Endodermal cell (in vitro differentiated cells): ENCODE measurements around the gene KRTAP10-4. TPM values are rescaled to one million over a fixed set of nuclear protein-coding genes. Genes with fewer than 3 reads are reported as not detected.
A peak's percentile ranks its signal among the peaks of the same experiment; 100 is the strongest.
"Not testable (repeated sequence)": the region's sequence is repeated elsewhere in the genome, so short reads cannot be mapped to it uniquely, and the experiment has no call there.

Source experiments
- DNase-seq: peaks from one replicate; pipeline ENCODE4 v3.0.0-alpha.2; 2017
- H3K27ac ChIP-seq: 2 replicates; pipeline ENCODE4 v1.5.1; 2013; ENCODE audit warnings: mild to moderate bottlenecking, low read depth, low read length, moderate library complexity
- H3K27me3 ChIP-seq: 2 replicates; pipeline ENCODE4 v1.6.1; 2013; ENCODE audit warnings: mild to moderate bottlenecking, low read length, moderate library complexity; ENCODE audit not compliant: insufficient read depth, control insufficient read depth, poor library complexity, severe bottlenecking
- H3K36me3 ChIP-seq: 2 replicates; pipeline ENCODE4 v1.7.0; 2013; ENCODE audit warnings: mild to moderate bottlenecking, low read length, moderate library complexity; ENCODE audit not compliant: control insufficient read depth, insufficient read depth
- H3K4me1 ChIP-seq: one replicate; pipeline ENCODE4 v1.7.0; 2013; ENCODE audit warnings: low read length; ENCODE audit not compliant: control insufficient read depth, insufficient read depth
- H3K4me3 ChIP-seq: 2 replicates; pipeline ENCODE4 v1.5.1; 2013; ENCODE audit warnings: mild to moderate bottlenecking, low read length, moderate library complexity
- H3K9ac ChIP-seq: 2 replicates; pipeline ENCODE4 v1.6.1; 2013; ENCODE audit warnings: mild to moderate bottlenecking, low read length, moderate library complexity; ENCODE audit not compliant: poor library complexity, severe bottlenecking; ENCODE audit errors: extremely low read depth
- H3K9me3 ChIP-seq: 2 replicates; pipeline ENCODE4 v1.6.1; 2013; ENCODE audit warnings: mild to moderate bottlenecking, low read length, moderate library complexity; ENCODE audit not compliant: control insufficient read depth
- H3K27ac Mint-ChIP-seq: 2 replicates; pipeline ENCODE4 v1.8.0; 2020; ENCODE audit warnings: mixed read lengths
- H3K27me3 Mint-ChIP-seq: 2 replicates; pipeline ENCODE4 v1.8.0; 2021; ENCODE audit warnings: mild to moderate bottlenecking, mixed read lengths; ENCODE audit not compliant: insufficient read depth
- H3K36me3 Mint-ChIP-seq: 2 replicates; pipeline ENCODE4 v1.8.0; 2020; ENCODE audit warnings: low read depth, mixed read lengths
- H3K4me1 Mint-ChIP-seq: 2 replicates; pipeline ENCODE4 v1.8.0; 2020; ENCODE audit warnings: mixed read lengths
- H3K4me3 Mint-ChIP-seq: 2 replicates; pipeline ENCODE4 v1.8.0; 2020; ENCODE audit warnings: mild to moderate bottlenecking, moderate library complexity, mixed read lengths
- H3K9me3 Mint-ChIP-seq: 2 replicates; pipeline ENCODE4 v1.8.0; 2020; ENCODE audit warnings: mild to moderate bottlenecking, mixed read lengths
- CTCF ChIP-seq: fragments of 200-600 bp; sonication (generic); conservative IDR thresholded peaks from 2 replicates; pipeline ENCODE4 v1.5.0; 2021; ENCODE audit warnings: antibody characterized with exemption, mild to moderate bottlenecking
- WGBS, 2 experiments: methylation state at CpG; one replicate each; pipeline versions ENCODE4 v1.1.5 to v1.1.7; 2013; ENCODE audit warnings: missing lambda C conversion rate in 2 of 2, mixed read lengths in 1 of 2; ENCODE audit not compliant: insufficient coverage in 1 of 2, insufficient read length in 1 of 2; 5-methylcytosine and 5-hydroxymethylcytosine counted together
- total RNA-seq, 2 donors: library from RNA; stranded (reverse); fragmentation: NEBNext Ultra II Directional in 1 of 2; extraction: Animal tissue kit (Norgen Biotek cat#: 25700) in 1 of 2; gene quantifications; 2 replicates in 1 of 2; 3 replicates in 1 of 2; pipeline ENCODE4 v1.2.1, GENCODE V29; 2021

KRTAP10-4 gene
- total RNA-seq, 2 donors from 2014 or later = not detected

- Mint-ChIP-seq H3K27ac (no peak overlapping the region), H3K4me1 (peaks cover 9% of the 10 kb centered on the region), H3K27me3 (peaks cover 1% of the 10 kb centered on the region), H3K4me3 (no peak overlapping the region), H3K9me3 (peaks cover 6% of the 10 kb centered on the region), H3K36me3 (no peaks in the 10 kb centered on the region)
- no peak overlapping the region for H3K27ac ChIP-seq
- H3K4me3 ChIP-seq = no peak overlapping the region
- H3K36me3 ChIP-seq = no peaks in the 10 kb centered on the region
- no peak for DNase-seq
- no peaks in the 10 kb centered on the region for H3K27me3 ChIP-seq
- no peaks in the 10 kb centered on the region for H3K4me1 ChIP-seq
- 83 to 94% methylated on average over 1 to 2 of the region's 2 CpGs for WGBS, 2 experiments
- no peak overlapping the region for H3K9ac ChIP-seq
- no peaks in the 10 kb centered on the region for H3K9me3 ChIP-seq
- no peak for TF ChIP-seq CTCF
These were observed 15.6 kb downstream of the KRTAP10-4 start for GRCh38 chr21:44589094-44589493.

GRCh38 chr21:44589586-44590305 is 16.2 kb downstream of the KRTAP10-4 start:
- H3K9me3 Mint-ChIP-seq = peaks cover 6% of the 10 kb centered on the region
- WGBS, 2 experiments = 92 to 93% methylated on average over 19 to 24 of the region's 24 CpGs
- H3K27ac ChIP-seq = no peak overlapping the region
- no peak overlapping the region for H3K9ac ChIP-seq
- no peaks in the 10 kb centered on the region for H3K36me3 Mint-ChIP-seq
- no peak overlapping the region for H3K4me3 Mint-ChIP-seq
- DNase-seq = peak; percentile 48
- H3K4me1 Mint-ChIP-seq = peaks cover 9% of the 10 kb centered on the region
- no peak overlapping the region for H3K4me3 ChIP-seq
- H3K27me3 Mint-ChIP-seq = peaks cover 1% of the 10 kb centered on the region
- H3K27me3 ChIP-seq = no peaks in the 10 kb centered on the region
- no peaks in the 10 kb centered on the region for H3K9me3 ChIP-seq
- H3K27ac Mint-ChIP-seq = no peak overlapping the region
- H3K36me3 ChIP-seq = no peaks in the 10 kb centered on the region
- no peaks in the 10 kb centered on the region for H3K4me1 ChIP-seq
- TF ChIP-seq CTCF = no peak

GRCh38 chr21:44590311-44590721 is 16.8 kb downstream of the KRTAP10-4 start:
- no peak overlapping the region for H3K4me3 Mint-ChIP-seq
- H3K27me3 Mint-ChIP-seq = peaks cover 1% of the 10 kb centered on the region
- H3K27ac Mint-ChIP-seq = no peak overlapping the region
- no peak for DNase-seq
- peaks cover 9% of the 10 kb centered on the region for H3K4me1 Mint-ChIP-seq
- peaks cover 6% of the 10 kb centered on the region for H3K9me3 Mint-ChIP-seq
- no peak for TF ChIP-seq CTCF
- no peak overlapping the region for H3K27ac ChIP-seq
- no peaks in the 10 kb centered on the region for H3K4me1 ChIP-seq
- H3K4me3 ChIP-seq = no peak overlapping the region
- no peaks in the 10 kb centered on the region for H3K36me3 Mint-ChIP-seq
- no peaks in the 10 kb centered on the region for H3K36me3 ChIP-seq
- H3K27me3 ChIP-seq = no peaks in the 10 kb centered on the region
- H3K9me3 ChIP-seq = no peaks in the 10 kb centered on the region
- WGBS, 2 experiments = 94 to 100% methylated on average over 1 to 10 of the region's 10 CpGs
- no peak overlapping the region for H3K9ac ChIP-seq

GRCh38 chr21:44590897-44591800 is 17.6 kb downstream of the KRTAP10-4 start:
- WGBS, 2 experiments = 91 to 96% methylated on average over 5 to 15 of the region's 19 CpGs
- H3K9ac ChIP-seq, H3K4me3 ChIP-seq, H3K27me3 Mint-ChIP-seq, H3K4me3 Mint-ChIP-seq, H3K27me3 ChIP-seq, H3K27ac Mint-ChIP-seq, H3K4me1 Mint-ChIP-seq, H3K36me3 Mint-ChIP-seq, H3K36me3 ChIP-seq, H3K27ac ChIP-seq, H3K9me3 ChIP-seq, H3K4me1 ChIP-seq, H3K9me3 Mint-ChIP-seq: not testable (repeated sequence)
- peak; percentile 39 for DNase-seq

GRCh38 chr21:44591801-44592130 is 18.2 kb downstream of the KRTAP10-4 start:
- not testable (repeated sequence) for H3K4me1 ChIP-seq, H3K36me3 Mint-ChIP-seq, H3K27me3 Mint-ChIP-seq, H3K4me3 ChIP-seq, H3K4me3 Mint-ChIP-seq, H3K9me3 Mint-ChIP-seq, H3K27ac Mint-ChIP-seq, H3K27ac ChIP-seq, H3K9me3 ChIP-seq, H3K4me1 Mint-ChIP-seq, DNase-seq, H3K27me3 ChIP-seq, H3K36me3 ChIP-seq, H3K9ac ChIP-seq
- 100% methylated on average over 1 of the region's 4 CpGs; no CpG with 5 or more reads in 1 of the 2 experiments for WGBS, 2 experiments
